Ishikawa (cell line): ENCODE measurements around the gene DCAF10.

ENCODE experiments used
- CEBPB ChIP-seq: IDR thresholded peaks from 2 replicates; pipeline ENCODE4 v1.6.1; 2012
- CREB1 ChIP-seq: IDR thresholded peaks from 2 replicates; pipeline ENCODE4 v1.6.1; 2012; ENCODE audit warnings: low read depth
- EGR1 ChIP-seq: IDR thresholded peaks from 2 replicates; pipeline ENCODE4 v1.6.1; 2012
- EP300 ChIP-seq: IDR thresholded peaks from 2 replicates; pipeline ENCODE4 v1.6.1; 2012; ENCODE audit warnings: borderline replicate concordance
- FOXM1 ChIP-seq: IDR thresholded peaks from 2 replicates; pipeline ENCODE4 v1.6.1; 2012; ENCODE audit warnings: low read depth, borderline replicate concordance
- MAX ChIP-seq: IDR thresholded peaks from 2 replicates; pipeline ENCODE4 v1.6.1; 2012
- NFIC ChIP-seq: IDR thresholded peaks from 2 replicates; pipeline ENCODE4 v1.6.1; 2012
- RAD21 ChIP-seq: IDR thresholded peaks from 2 replicates; pipeline ENCODE4 v1.6.1; 2012; ENCODE audit warnings: low read depth
- REST ChIP-seq: IDR thresholded peaks from 2 replicates; pipeline ENCODE4 v1.6.1; 2012; ENCODE audit warnings: low read depth, mild to moderate bottlenecking
- TAF1 ChIP-seq: IDR thresholded peaks from 2 replicates; pipeline ENCODE4 v1.6.1; 2012; ENCODE audit warnings: low read depth, mild to moderate bottlenecking
- TCF12 ChIP-seq: IDR thresholded peaks from 2 replicates; pipeline ENCODE4 v1.6.1; 2012; ENCODE audit warnings: low read depth
- TEAD4 ChIP-seq: IDR thresholded peaks from 2 replicates; pipeline ENCODE4 v1.6.1; 2012
- YY1 ChIP-seq: IDR thresholded peaks from 2 replicates; pipeline ENCODE4 v1.6.1; 2012; ENCODE audit warnings: low read depth
- ZBTB7A ChIP-seq: IDR thresholded peaks from 2 replicates; pipeline ENCODE4 v1.6.1; 2012; ENCODE audit warnings: low read depth
- TF ChIP-seq, protein P1 (sequence below): IDR thresholded peaks from 2 replicates; pipeline ENCODE4 v1.6.1; 2012

Gene DCAF10

DNA sequence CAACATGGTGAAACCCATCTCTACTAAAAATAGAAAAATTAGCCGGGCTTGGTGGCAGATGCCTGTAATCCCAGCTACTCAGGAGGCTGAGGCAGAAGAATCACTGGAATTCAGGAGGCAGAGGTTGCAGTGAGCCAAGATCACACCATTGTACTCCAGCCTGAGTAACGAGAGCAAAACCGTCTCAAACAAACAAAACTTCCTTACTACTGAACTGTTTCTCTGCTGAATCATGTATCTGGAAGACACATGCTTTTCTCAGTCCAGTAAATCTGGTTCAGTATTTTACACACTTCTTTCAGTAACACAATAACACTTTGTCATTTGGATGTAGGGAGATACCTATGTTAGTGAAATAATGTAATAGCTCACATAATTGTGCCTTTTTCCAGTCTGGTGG lies 39.1 kb upstream of the DCAF10 start:
- no peak for TF ChIP-seq MAX
- TF ChIP-seq, protein P1, sequence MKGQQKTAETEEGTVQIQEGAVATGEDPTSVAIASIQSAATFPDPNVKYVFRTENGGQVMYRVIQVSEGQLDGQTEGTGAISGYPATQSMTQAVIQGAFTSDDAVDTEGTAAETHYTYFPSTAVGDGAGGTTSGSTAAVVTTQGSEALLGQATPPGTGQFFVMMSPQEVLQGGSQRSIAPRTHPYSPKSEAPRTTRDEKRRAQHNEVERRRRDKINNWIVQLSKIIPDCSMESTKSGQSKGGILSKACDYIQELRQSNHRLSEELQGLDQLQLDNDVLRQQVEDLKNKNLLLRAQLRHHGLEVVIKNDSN = no peak
- no peak for TF ChIP-seq TEAD4
- no peak for TF ChIP-seq FOXM1
- TF ChIP-seq CEBPB = no peak
- no peak for TF ChIP-seq EP300
- TF ChIP-seq REST = no peak
- TF ChIP-seq EGR1 = no peak
- no peak for TF ChIP-seq CREB1
- TF ChIP-seq ZBTB7A = no peak
- TF ChIP-seq TCF12 = no peak
- no peak for TF ChIP-seq TAF1
- TF ChIP-seq NFIC = no peak
- TF ChIP-seq RAD21 = no peak
- TF ChIP-seq YY1 = no peak

- TF ChIP-seq ZBTB7A (no peak), TEAD4 (no peak), EP300 (no peak), NFIC (no peak), EGR1 (no peak), TAF1 (no peak), REST (no peak), FOXM1 (no peak), TCF12 (no peak), YY1 (no peak), RAD21 (no peak), MAX (no peak), CREB1 (no peak)
- TF ChIP-seq, protein P1 = no peak
Measured at GRCh38 chr9:37769306-37769705, 31.3 kb upstream of the DCAF10 start.

GRCh38 chr9:37769995-37770394 lies 30.6 kb upstream of the DCAF10 start:
- TF ChIP-seq REST (no peak), TAF1 (no peak), EP300 (no peak), MAX (no peak), ZBTB7A (no peak), NFIC (no peak), CEBPB (no peak), CREB1 (no peak)
- TF ChIP-seq, protein P1 = no peak

DNA sequence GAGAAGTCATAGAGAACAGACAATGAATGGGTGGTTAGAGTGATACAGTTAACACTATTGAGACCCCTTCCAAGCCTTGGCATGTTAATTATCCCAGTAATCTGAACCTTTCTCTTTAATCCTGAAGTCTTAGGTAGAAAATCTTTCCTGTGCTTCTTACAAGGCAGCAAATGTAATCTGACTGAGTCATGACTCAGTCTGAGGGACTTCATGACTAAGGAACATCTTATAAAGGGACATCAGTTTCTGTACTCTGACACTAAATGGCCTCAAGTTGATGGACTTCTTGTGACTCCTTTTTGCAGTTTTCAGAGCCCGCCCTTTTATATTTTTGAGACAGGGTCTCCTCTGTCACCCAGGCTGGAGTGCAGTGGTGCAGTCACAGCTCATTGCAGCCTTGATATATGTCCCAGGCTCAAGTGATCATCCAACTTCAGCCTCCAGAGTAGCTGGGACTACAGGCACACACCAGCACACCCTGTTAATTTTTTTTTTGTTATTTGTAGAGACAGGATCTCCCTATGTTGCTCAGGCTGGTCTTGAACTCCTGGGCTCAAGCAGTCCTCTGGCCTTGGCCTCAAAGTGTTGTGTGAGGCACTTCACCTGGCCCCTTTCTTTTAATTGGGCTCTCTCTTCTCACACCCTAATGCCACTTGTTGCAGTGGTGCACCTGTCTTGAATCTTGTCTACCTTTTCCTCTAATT lies 25.2 kb upstream of the DCAF10 start:
- TF ChIP-seq FOXM1 (no peak), YY1 (no peak), TCF12 (no peak), NFIC (no peak), RAD21 (no peak), EP300 (no peak)
